ENCODE data around the gene EFNA1.

EFNA1 gene

GRCh38 chr1:155127105-155127966 lies at the start of gene EFNA1:
EFNA1 (plus strand) TSS chr1:155127876; CDS start chr1:155127978, 102 bp downstream.
- no peak for DNase-seq

GRCh38 chr1:155078469-155079209 lies 49.0 kb upstream of the EFNA1 start, which contains the start of gene EFNA3:
EFNA3 (plus strand) TSS chr1:155078837; CDS start chr1:155078942, 105 bp downstream.
- DNase-seq: peak; percentile 28

- no peak for DNase-seq
These were observed 48.5 kb upstream of the EFNA1 start for GRCh38 chr1:155079210-155079486.

GRCh38 chr1:155079487-155080311 lies 48.0 kb upstream of the EFNA1 start:
- no peak for DNase-seq

- DNase-seq: peak; percentile 77
These were observed 47.1 kb upstream of the EFNA1 start for GRCh38 chr1:155080312-155081228.

- DNase-seq: no peak
These were observed 46.0 kb upstream of the EFNA1 start for GRCh38 chr1:155081472-155082300.

- no peak for DNase-seq
These were observed 45.2 kb upstream of the EFNA1 start for GRCh38 chr1:155082301-155083051.

- no peak for DNase-seq
These were observed 44.6 kb upstream of the EFNA1 start for GRCh38 chr1:155083052-155083541.

- no peak for DNase-seq
These were observed 43.6 kb upstream of the EFNA1 start for GRCh38 chr1:155083865-155084721.

GRCh38 chr1:155084722-155085503 lies 42.8 kb upstream of the EFNA1 start:
- peak; percentile 96 for DNase-seq

- DNase-seq: no peak
These were observed 42.1 kb upstream of the EFNA1 start for GRCh38 chr1:155085504-155086127.

GRCh38 chr1:155086128-155086741 lies 41.4 kb upstream of the EFNA1 start:
- DNase-seq: peak; percentile 21

GRCh38 chr1:155086856-155087535 lies 40.7 kb upstream of the EFNA1 start:
- no peak for DNase-seq

GRCh38 chr1:155091071-155092051 lies 36.3 kb upstream of the EFNA1 start:
- DNase-seq: peak; percentile 62

- no peak for DNase-seq
These were observed 35.5 kb upstream of the EFNA1 start for GRCh38 chr1:155092131-155092530.

GRCh38 chr1:155092641-155093040 lies 35.0 kb upstream of the EFNA1 start:
- DNase-seq: no peak

Data from DMS79 treated with DMSO at 0.1 percent for 48 hours (cell line).